HG02943 (cell line): Measurements from ENCODE around the gene ZNF689.
"Not testable (repeated sequence)": the region's sequence is repeated elsewhere in the genome, so short reads cannot be mapped to it uniquely, and the experiment has no call there.

Experiments
- ATAC-seq: cut with Tn5 transposase; IDR thresholded peaks from one replicate; pipeline ENCODE4 v1.9.1; 2021; ENCODE audit warnings: mild to moderate bottlenecking, low read depth, moderate library complexity; ENCODE audit not compliant: unreplicated experiment

The ZNF689 gene

GRCh38 chr16:30601966-30602365, 8.2 kb downstream of the ZNF689 start:
- ATAC-seq, result no peak

GRCh38 chr16:30600929-30601328, 9.3 kb downstream of the ZNF689 start:
- ATAC-seq, result no peak

GRCh38 chr16:30600215-30600614, 10.0 kb downstream of the ZNF689 start:
- no peak for ATAC-seq

GRCh38 chr16:30592871-30593270, 17.3 kb downstream of the ZNF689 start:
- no peak for ATAC-seq

- not testable (repeated sequence) for ATAC-seq
Measured at GRCh38 chr16:30590869-30591268, 19.3 kb downstream of the ZNF689 start.

- ATAC-seq, result not testable (repeated sequence)
Measured at GRCh38 chr16:30589582-30589981, 20.6 kb downstream of the ZNF689 start.

- no peak for ATAC-seq
Measured at GRCh38 chr16:30588651-30589050, 21.5 kb downstream of the ZNF689 start.

GRCh38 chr16:30585400-30586191, 24.6 kb downstream of the ZNF689 start, which contains the start of gene ZNF785:
TSS of gene ZNF785 (minus strand) at chr16:30585697. CDS start at chr16:30585611, 86 bp downstream.
- ATAC-seq, result peak; percentile 93

- peak; percentile 27 for ATAC-seq
Measured at GRCh38 chr16:30585022-30585399, 25.2 kb downstream of the ZNF689 start.

- no peak for ATAC-seq
Measured at GRCh38 chr16:30582611-30583340, 27.4 kb downstream of the ZNF689 start.

GRCh38 chr16:30581457-30581856, 28.7 kb downstream of the ZNF689 start:
- ATAC-seq, result no peak

- no peak for ATAC-seq
Measured at GRCh38 chr16:30574678-30575077, 35.5 kb downstream of the ZNF689 start.

- peak; percentile 70 for ATAC-seq
Measured at GRCh38 chr16:30571445-30572322, 38.5 kb downstream of the ZNF689 start, which contains the start of gene ZNF688. TSS of gene ZNF688 (minus strand) at chr16:30571714. CDS start at chr16:30571629, 85 bp downstream.

- no peak for ATAC-seq
Measured at GRCh38 chr16:30570636-30571444, 39.3 kb downstream of the ZNF689 start.

- ATAC-seq, result no peak
Measured at GRCh38 chr16:30569746-30570635, 40.2 kb downstream of the ZNF689 start.

GRCh38 chr16:30569281-30569680, 40.9 kb downstream of the ZNF689 start:
- ATAC-seq, result no peak

GRCh38 chr16:30567991-30568638, 42.1 kb downstream of the ZNF689 start:
- no peak for ATAC-seq
